ENCODE results near the gene RNF167. TPM values are rescaled to one million over a fixed set of nuclear protein-coding genes. Genes with fewer than 3 reads are reported as not detected.

RNF167 gene
- total RNA-seq: 14.1 TPM

DNA sequence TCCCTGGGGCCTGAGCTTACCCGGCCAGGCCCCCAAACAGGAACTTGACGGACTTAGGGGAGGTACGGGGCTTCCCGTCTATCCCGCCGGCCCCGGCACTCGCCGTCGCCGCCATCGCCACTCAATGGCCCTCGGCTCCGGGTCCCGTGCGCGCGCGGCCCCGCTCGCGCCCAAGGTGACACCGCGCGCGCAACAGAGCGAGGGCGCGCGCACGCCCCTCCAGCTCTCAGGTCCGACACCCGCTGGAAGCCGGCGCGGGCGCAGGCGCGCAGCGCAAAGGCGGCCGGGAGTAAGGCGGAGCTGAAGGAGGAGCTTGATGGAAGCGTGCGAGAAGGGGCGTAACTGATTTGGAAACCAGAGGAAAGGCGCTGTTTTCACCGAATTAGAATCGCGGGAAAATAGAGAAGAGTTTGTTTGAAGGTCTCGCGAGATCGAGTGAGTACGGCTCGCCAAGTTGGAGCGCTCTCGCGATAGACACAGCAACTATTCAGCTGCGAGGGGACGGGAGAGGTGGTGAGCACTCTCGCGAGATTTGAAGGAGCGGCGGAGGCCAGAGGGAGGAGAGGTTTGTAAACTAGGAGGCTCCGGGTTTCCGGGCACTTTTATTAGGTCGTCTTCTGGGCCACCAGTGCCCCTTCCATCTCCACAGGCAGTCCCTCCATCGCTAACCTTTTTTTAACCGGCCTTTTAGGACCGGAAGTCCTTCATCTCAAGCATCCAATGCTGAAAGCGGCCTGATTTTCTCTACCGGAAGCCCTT, at the start of gene RNF167, which contains the start of gene SLC25A11:
Gene RNF167 (plus strand): TSS at position 473 of the 759 bp plus-strand sequence. CDS start 642 bp downstream, outside the sequence.
Gene SLC25A11 (minus strand): TSS at position 251 of the 759 bp plus-strand sequence. CDS start 136 bp downstream, at position 115.

GRCh38 chr17:4899341-4900230, 40.5 kb upstream of the RNF167 start, which contains the start of gene C17orf107:
TSS of gene C17orf107 (plus strand) at chr17:4899536. CDS start at chr17:4899763, 227 bp downstream.

GRCh38 chr17:4903051-4903818, 36.8 kb upstream of the RNF167 start, which contains the start of gene CHRNE:
TSS of gene CHRNE (minus strand) at chr17:4903098. CDS start at chr17:4903063, 35 bp downstream.

GRCh38 chr17:4931963-4932362, 8.1 kb upstream of the RNF167 start, which contains the start of gene GP1BA:
TSS of gene GP1BA (plus strand) at chr17:4932277. CDS start at chr17:4932605, 328 bp downstream.

GRCh38 chr17:4948166-4948930, 8.3 kb downstream of the RNF167 start, which contains the start of gene PFN1:
TSS of gene PFN1 (minus strand) at chr17:4948530. CDS start at chr17:4948394, 136 bp downstream.

DNA sequence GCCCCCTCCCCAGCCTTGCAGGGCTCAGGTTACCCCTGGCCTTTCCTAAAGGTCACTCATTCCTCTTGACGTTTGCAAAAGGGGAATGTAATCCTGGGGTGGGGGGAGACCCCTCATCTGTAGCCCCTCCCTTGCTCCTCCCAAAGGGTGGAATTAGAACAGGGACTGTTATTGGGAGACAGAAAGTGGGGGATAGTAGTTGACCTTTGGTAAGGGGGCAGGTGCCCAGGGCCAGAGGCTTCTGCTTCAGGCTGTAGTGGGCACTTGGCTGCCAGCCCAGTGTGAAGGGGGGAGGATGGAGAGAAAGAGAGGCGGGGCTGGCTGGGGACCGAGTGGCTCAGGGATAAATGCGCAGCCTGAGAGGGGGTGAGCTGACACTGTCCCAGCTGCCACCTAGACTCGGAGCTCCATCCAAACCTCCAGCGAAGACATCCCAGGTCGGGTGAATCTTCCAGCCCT, 10.7 kb downstream of the RNF167 start, which contains the start of gene ENO3:
Gene ENO3 (plus strand): TSS at position 374 of the 459 bp plus-strand sequence. CDS start 711 bp downstream, outside the sequence.

GRCh38 chr17:4967539-4968485, 27.7 kb downstream of the RNF167 start, which contains the start of gene SPAG7:
TSS of gene SPAG7 (minus strand) at chr17:4967817. CDS start at chr17:4967804, 13 bp downstream.

DNA sequence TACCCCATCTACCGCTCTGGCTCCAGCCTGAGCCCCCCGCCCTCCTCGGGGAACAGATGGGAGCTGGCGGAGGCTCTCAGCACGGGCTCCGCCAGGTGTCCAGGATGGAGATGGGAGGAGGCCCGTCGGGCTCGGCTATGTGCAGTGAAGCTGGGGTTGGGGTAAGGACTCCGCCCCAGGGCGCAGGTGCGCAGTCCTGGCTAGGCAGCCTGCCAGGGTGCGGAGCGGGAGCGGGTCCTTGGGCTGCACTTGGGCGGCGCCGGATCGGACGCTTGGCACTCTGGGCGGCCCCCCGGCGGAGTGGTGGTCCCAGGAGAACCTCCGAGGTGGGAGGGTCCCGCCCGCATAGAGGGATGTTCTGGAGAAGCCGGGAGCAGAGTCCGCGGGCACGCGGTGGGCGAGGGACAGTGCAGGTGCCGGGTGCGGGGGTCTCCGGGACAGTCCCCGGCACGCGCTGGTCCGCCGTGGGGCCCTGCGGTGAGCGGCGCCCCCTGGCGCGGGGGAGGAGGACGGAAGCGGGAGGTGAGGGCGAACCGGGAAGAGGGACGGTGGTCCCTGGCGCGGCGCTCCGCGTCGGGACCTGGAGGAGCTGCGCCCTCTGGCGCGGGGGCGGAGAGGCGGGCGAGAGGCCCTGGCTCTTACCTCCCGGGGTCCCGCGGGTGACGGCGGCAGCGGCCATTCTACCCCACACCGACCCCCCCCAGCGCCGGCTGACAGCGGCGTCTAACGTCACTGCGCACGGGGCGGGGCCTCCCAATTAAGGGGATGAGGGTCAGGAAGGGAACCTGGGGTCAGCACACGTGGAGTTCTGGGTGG, 47.1 kb downstream of the RNF167 start, which contains the start of gene CAMTA2:
Gene CAMTA2 (minus strand): TSS at position 725 of the 816 bp plus-strand sequence. CDS start 1,453 bp downstream, outside the sequence.

Small RNA genes lying within 50 kb of the gene (small RNA-seq; reads per million reads assigned to genes)
- not detected for gene MIR6864 (ENCODE audit: low replicate concordance)
- gene MIR6865 (ENCODE audit: low replicate concordance): not detected

Other genes with a start within 250 kb of the RNF167 start
- 46.0 TPM for gene PELP1, start 236.1 kb upstream of the RNF167 start, total RNA-seq
- gene ARRB2, start 229.6 kb upstream of the RNF167 start, total RNA-seq: 22.5 TPM
- gene MED11, start 208.8 kb upstream of the RNF167 start, total RNA-seq: 8.8 TPM
- not detected for gene ZMYND15, start 200.4 kb upstream of the RNF167 start, total RNA-seq
- 0.63 TPM for gene CXCL16, start 200.3 kb upstream of the RNF167 start, total RNA-seq
- not detected for gene TM4SF5, start 168.4 kb upstream of the RNF167 start, total RNA-seq
- gene VMO1, start 153.9 kb upstream of the RNF167 start, total RNA-seq: not detected
- gene GLTPD2, start 151.3 kb upstream of the RNF167 start, total RNA-seq: not detected
- gene PSMB6, start 144.1 kb upstream of the RNF167 start, total RNA-seq: 56.7 TPM
- 28.5 TPM for gene PLD2, start 133.1 kb upstream of the RNF167 start, total RNA-seq
- gene MINK1, start 106.9 kb upstream of the RNF167 start, total RNA-seq: 52.3 TPM
- gene C17orf107, start 40.7 kb upstream of the RNF167 start, total RNA-seq: 3.8 TPM
- gene CHRNE, start 37.2 kb upstream of the RNF167 start, total RNA-seq: 0.94 TPM
- not detected for gene GP1BA, start 8.0 kb upstream of the RNF167 start, total RNA-seq
- gene SLC25A11, start 222 bp upstream of the RNF167 start, total RNA-seq: 48.8 TPM
- 62.9 TPM for gene PFN1, start 8.3 kb downstream of the RNF167 start, total RNA-seq
- gene ENO3, start 10.9 kb downstream of the RNF167 start, total RNA-seq: 1.6 TPM
- gene SPAG7, start 27.5 kb downstream of the RNF167 start, total RNA-seq: 25.4 TPM
- 22.5 TPM for gene CAMTA2, start 47.4 kb downstream of the RNF167 start, total RNA-seq
- gene INCA1, start 57.3 kb downstream of the RNF167 start, total RNA-seq: not detected
- 21.3 TPM for gene KIF1C, start 57.7 kb downstream of the RNF167 start, total RNA-seq
- not detected for gene SLC52A1, start 95.2 kb downstream of the RNF167 start, total RNA-seq
- 13.5 TPM for gene ZFP3, start 138.2 kb downstream of the RNF167 start, total RNA-seq
- 22.8 TPM for gene ZNF232, start 171.6 kb downstream of the RNF167 start, total RNA-seq
- gene USP6, start 175.8 kb downstream of the RNF167 start, total RNA-seq: under 0.01 TPM